Suppressor macrophage treated with lipopolysaccharide for 4 hours (primary cell): ENCODE results near the gene RAP1A.
A peak's percentile ranks its signal among the peaks of the same experiment; 100 is the strongest.
"Not testable (repeated sequence)": the region's sequence is repeated elsewhere in the genome, so short reads cannot be mapped to it uniquely, and the experiment has no call there.

Experiments used
- DNase-seq: peaks from one replicate; pipeline ENCODE4 v3.0.0-alpha.2; 2020

RAP1A gene

GRCh38 chr1:111598544-111598943 lies 21.0 kb upstream of the RAP1A start:
- no peak for DNase-seq

GRCh38 chr1:111599781-111600693 lies 19.6 kb upstream of the RAP1A start:
- no peak for DNase-seq

- DNase-seq, result no peak
Measured at GRCh38 chr1:111600886-111601386, 18.7 kb upstream of the RAP1A start.

- peak; percentile 48 for DNase-seq
Measured at GRCh38 chr1:111602302-111602701, 17.3 kb upstream of the RAP1A start.

- no peak for DNase-seq
Measured at GRCh38 chr1:111602974-111603373, 16.6 kb upstream of the RAP1A start.

GRCh38 chr1:111603979-111604378 lies 15.6 kb upstream of the RAP1A start:
- peak; percentile 29 for DNase-seq

- DNase-seq, result no peak
Measured at GRCh38 chr1:111604931-111605330, 14.7 kb upstream of the RAP1A start.

GRCh38 chr1:111605576-111605975 lies 14.0 kb upstream of the RAP1A start:
- peak; percentile 32 for DNase-seq

- DNase-seq, result not testable (repeated sequence)
Measured at GRCh38 chr1:111606457-111607215, 13.0 kb upstream of the RAP1A start.

- DNase-seq, result not testable (repeated sequence)
Measured at GRCh38 chr1:111608528-111608927, 11.1 kb upstream of the RAP1A start.

- DNase-seq, result no peak
Measured at GRCh38 chr1:111611986-111612385, 7.6 kb upstream of the RAP1A start.

GRCh38 chr1:111615870-111616715 lies 3.5 kb upstream of the RAP1A start:
- DNase-seq, result peak; percentile 88

GRCh38 chr1:111618081-111618480 lies 1.5 kb upstream of the RAP1A start:
- DNase-seq, result no peak

GRCh38 chr1:111618961-111619634 lies 491 bp upstream of the RAP1A start:
- no peak for DNase-seq

GRCh38 chr1:111620441-111620971 lies 917 bp downstream of the RAP1A start:
- DNase-seq, result peak; percentile 51

- peak; percentile 58 for DNase-seq
Measured at GRCh38 chr1:111621050-111621449, 1.5 kb downstream of the RAP1A start.

- no peak for DNase-seq
Measured at GRCh38 chr1:111622166-111622565, 2.6 kb downstream of the RAP1A start.

- DNase-seq, result no peak
Measured at GRCh38 chr1:111624382-111624781, 4.8 kb downstream of the RAP1A start.

- DNase-seq, result no peak
Measured at GRCh38 chr1:111625276-111625675, 5.7 kb downstream of the RAP1A start.

- DNase-seq, result no peak
Measured at GRCh38 chr1:111628153-111628552, 8.6 kb downstream of the RAP1A start.

- DNase-seq, result no peak
Measured at GRCh38 chr1:111629190-111629954, 9.8 kb downstream of the RAP1A start.
